Hepatic stellate cell (primary cell): Measurements from ENCODE around the gene DPEP1.
"Not testable (repeated sequence)": the region's sequence is repeated elsewhere in the genome, so short reads cannot be mapped to it uniquely, and the experiment has no call there.

Source experiments
- DNase-seq: peaks from one replicate; pipeline ENCODE4 v3.0.0; 2011; ENCODE audit warnings: low spot score

DPEP1 gene

DNA sequence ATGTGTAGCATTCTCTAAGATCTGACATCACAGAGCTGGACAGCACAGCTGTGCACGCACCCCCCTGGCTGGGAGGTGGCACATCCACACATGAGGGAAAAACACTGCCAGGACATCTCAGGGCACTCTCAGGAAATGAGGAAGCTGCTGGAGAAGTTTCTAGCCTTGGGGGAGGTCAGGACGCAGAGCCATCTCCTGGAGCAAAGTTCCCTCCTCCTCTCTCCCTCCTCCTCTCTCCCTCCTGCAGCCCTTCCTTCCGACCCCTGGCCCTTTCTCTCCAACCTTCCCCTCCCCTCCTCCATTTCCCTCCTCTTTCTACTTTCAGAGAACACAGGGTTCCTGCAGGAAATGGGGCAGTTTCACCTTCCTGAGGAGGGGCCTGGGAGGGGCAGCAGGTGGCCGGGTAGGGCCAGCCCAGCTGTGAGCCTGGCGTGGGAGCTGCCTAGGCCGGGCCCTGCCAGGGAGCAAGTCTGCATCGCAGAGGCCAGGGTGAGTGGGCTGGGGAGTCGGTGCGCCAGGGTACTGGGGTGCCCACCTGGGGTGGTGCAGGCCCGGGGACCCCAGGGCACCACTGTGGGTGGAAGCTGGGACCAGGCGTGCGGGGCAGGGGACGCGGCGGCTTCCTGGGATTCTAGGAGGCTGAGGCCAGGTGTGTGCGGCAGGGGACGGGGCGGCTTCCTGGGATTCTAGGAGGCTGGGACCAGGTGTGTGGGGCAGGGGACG is at the start of gene DPEP1:
Gene DPEP1 (plus strand): TSS at position 412 of the 723 bp plus-strand sequence. CDS start 16,769 bp downstream, outside the sequence.
- no peak for DNase-seq

DNA sequence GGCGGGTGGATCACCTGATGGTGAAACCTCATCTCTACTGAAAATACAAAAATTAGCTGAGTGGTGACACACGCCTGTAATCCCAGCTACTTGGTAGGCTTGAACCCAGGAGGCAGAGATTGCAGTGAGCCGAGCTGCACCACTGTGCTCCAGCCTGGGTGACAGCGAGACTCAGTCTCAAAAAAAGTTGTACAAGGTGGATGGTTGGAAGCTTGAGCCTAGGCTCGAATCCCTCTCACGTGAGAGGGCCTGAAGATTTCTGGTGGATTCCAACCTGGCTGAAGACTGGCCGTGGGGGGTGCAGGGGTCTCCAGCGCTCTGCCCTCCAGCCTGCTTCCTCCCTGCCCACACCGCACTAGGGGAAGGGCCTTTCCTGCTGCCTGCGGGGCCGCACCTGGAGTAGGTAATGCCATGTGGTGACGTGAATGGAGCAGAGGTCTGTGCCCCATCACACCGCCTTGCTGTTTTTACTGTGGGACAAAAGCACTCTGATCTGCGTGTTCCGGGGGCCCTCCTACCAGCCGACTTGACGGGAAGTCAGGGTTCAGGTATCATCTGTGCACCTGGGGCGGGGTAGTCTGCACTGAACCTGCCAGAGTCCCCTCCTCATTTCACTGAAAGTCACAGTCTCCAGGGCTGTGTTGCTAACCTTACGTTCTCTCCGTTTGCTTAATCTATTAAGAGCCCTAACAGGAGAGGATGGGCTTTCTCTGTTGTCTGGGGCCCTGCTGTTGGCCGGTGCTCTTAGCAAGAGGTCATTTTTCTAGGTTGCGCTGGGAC is 48.8 kb upstream of the DPEP1 start:
- DNase-seq: no peak

DNA sequence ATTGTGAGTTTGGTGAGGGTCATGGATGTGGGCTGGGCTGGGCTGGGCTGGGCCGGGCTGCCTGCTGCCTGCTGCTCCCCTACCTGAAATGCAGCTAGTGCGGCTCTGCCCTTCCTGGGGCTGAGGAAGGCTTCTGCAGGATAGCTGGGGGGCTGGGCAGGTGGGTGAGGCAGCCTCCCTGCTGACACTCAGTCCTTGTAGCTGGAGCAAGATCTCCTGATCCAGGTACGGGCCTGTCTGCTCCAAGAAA is 48.3 kb upstream of the DPEP1 start:
- no peak for DNase-seq

DNA sequence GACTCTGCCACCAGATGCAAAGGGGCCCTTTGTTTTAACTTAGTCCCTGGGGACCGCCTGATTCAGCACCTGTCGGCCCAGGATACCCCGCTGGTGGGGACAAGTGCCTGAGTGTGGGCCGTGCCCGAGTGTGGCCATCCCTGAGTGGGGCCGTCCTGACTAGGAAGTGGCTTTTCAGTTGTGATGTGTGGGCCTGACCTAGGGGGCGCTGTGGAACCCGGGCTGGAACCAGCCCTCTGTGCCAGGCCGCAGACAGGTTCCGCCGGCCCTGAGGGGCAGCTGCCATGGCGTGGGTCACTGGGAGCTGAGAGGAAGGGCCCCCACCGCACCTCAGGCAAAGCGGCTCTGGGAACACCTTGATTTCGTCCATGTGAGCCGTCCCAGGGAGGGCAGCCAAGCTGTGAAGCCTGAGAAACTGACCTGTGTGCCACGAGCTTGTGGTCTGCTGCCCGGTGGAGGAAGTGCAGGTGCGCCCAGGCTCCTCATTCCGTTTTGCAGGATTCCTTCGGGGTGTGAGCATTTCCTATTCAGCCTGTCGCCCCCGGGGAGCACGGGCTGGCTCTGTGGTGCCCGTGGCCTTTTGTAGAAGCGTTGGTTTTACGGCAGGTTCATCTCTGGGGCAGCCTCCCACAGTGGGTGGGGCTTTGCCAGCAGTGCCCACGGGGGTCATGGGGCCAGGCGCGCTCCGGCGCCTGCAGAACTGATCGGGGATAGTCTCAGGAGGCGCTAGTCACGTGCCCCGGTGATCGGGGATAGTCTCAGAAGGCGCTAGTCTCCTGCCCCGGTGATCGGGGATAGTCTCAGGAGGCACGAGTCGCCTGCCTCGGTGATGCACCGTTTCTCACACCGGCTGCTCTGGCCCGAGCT is 47.7 kb upstream of the DPEP1 start:
- DNase-seq: no peak

DNA sequence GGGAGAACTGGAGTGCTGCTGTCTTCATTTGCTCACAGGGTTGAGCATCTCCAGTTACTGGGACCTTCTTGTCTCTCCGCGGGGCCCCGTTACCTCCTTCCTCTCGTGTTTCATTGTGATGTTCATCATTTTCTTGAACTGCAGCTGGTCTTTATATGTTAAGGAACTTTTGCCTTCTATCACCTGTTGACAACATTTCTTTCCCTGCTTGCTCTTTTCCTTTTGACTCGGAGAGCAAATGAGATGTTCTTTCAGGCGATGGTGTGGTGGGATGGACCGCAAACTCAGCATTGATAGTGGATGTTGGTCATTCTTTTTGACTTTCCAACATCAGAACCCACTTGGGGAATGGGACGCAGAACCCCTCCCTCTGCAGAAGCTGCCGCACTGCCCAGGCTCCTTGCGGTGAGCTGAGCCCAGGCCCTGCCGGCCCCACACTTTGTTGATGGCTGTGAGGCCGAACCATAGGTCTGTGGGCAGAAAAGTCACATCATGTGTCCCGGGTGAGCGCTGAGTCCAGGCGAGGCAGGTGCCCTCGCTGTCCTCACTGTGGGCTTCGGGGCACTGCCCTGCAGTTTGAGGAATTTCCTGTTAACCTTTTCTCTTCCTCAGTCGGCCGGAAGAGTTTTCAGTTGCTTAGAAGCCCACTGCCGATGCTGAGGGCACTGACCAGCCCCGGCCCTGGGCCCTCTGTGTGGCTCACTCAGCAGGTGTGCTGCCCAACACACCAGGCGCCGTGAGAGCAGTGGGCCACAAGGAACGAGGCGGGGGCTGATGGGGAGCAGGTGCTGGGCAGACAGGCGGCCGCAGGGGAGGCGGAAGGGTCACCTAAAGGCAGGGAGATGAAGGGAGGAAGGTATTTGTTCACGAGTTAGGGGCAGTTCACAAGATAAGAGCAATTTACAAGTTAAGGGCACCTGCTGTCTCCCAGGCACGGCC is 45.5 kb upstream of the DPEP1 start:
- DNase-seq: no peak

DNA sequence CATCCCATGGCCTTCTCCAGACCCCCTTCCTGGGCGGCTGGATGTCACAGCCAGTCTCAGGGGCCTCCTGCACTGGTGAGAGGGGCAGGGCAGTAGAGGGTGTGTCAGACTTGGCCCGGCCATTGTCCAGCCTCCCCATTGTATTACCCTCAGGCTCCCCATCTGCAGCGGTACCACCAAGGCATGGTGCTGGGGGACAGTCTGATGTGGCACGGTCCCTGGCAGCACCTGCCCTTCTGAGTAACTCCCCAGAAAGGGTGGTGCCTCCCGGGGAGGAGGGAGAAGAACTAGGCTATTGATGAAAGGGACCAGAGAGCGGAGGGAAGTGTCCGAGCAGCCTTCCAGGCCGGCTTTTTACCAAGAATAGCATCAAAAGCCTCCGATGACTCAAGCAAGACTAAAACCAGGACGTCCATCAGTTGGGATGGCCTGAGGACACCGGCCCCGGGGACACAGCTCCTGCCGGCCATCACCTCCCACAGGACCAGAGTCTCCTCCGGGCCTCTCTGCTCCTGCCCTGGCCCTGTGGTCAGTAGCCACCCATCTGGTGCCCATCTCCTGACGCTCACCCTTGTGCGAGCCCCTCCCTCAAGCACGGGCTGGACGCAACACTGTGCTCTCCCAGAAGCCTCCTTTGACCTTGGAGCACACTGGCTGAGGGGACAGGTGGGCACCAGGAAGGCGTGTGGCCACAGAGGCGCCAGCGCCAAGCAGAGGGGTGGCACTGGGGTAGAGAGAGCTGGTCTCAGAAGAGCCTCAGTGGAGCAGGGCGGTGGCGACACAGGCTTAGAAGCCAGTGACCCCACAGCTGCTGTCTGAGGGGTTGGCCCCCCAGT is 43.7 kb upstream of the DPEP1 start:
- no peak for DNase-seq

DNA sequence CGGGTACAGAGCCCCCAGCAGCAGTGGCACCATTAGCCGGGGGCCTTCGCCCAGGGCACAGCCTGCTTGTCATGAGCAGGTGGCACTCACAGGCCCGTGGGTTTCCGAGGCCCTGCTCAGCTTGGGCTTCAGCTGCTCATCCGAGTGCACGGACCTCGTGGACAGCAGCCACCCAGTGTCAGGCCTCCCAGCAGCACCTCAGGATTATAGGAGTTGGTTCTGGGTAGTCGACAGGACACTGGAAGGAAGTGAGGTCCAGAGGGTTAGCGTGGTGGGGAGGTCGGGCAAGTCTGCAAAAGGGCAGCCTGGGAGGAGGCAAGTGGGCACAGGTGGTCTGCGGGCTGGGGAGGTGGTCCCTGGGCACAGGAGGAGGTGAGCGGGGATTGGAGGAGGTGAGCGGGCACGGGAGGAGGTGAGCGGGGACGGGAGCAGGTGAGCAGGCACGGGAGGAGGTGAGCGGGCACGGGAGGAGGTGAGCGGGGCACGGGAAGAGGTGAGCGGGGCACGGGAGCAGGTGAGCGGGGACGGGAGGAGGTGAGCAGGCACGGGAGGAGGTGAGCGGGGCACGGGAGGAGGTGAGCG is 43.0 kb upstream of the DPEP1 start:
- DNase-seq: no peak

DNA sequence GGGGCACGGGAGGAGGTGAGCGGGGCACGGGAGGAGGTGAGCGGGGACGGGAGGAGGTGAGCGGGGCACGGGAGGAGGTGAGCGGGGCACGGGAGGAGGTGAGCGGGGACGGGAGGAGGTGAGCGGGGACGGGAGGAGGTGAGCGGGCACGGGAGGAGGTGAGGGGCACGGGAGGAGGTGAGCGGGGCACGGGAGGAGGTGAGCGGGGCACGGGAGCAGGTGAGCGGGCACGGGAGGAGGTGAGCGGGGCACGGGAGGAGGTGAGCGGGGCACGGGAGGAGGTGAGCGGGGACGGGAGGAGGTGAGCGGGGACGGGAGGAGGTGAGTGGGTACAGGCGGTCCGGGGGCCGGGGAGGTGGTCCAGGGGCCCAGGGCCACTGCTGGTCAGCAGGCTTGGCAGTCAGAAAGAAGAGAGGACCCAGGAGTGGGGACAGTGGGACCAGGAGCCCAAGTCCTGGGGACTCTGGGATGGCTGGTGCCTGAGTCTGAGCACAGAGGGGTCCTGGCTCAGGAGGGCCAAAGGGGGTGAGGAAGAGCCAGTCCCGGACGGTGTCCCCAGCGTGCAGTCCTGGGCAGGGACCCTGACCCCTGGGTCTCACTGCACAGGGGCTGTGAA is 42.4 kb upstream of the DPEP1 start:
- not testable (repeated sequence) for DNase-seq

DNA sequence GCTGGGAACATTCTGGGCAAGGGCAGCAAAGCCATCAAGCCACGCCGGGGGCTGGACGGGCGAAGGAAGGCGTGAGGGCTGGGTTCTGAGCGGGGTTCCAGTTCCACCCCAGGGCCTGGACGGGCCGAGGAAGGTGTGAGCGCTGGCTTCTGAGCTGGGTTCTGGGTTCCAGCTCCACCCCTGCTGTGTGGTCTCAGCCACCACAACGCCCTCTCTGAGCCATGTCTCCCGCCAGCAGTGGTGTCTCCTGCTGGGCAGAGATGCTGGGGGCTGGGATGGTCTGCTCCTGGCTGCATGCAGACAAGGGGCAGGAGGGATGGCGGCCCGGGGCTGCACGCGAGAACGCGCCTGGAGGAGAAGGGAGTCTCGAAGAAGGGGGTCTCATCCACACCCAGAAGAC is 41.8 kb upstream of the DPEP1 start:
- no peak for DNase-seq

DNA sequence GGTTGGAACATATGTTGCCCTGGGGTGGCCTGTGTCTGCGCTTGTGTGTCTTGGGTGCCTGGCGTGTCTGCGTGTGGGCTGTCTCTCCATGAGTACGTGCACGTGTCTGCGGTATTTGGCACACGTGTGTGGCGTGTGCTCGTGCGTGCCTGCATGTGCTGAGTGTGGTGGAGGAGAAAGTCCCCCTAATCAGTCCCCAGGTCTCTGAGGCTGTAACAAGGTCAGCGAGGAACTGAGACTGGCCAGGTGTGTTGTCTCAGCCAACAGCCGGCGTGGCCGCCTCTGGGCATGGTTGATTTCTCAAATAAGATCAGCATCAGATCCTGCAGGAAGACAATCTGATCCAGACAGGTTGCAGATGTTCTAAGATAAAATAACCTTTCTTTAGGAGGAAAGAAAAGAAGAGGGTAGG is 41.4 kb upstream of the DPEP1 start:
- DNase-seq: no peak

DNA sequence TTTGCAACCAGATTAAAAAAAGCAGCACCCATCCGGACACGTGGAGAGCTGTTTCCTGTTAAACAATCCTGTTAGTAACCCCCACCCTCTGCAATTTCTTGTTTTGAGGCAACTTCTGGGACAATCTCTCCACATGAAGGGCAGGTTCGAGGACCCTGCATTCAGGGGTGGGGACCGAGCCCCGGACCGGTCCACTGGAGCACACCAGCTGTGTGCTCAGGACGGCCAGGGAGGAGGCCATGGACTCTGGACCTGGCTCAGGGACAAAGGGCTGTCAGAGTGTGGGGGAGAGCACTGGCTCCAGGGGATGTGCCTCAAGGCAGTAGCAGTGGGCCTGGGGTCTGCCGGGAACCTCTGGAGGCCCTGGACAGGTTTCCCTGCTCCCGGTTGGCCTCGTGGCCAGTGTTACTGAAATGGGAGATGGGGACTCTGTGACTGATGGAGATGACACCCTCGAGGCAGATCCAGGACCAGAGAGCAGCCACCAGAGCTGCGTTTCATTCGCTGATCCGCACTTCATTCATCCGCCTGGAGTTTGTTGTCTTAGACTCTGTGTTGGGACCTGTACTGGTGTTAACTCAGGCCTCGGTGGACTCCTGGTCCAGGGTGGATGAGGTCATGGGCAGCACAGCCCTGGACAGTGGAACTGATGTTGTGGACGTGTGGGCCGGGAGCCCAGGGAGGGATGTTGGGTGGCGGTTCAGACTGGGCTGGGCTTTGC is 40.8 kb upstream of the DPEP1 start:
- DNase-seq: no peak

DNA sequence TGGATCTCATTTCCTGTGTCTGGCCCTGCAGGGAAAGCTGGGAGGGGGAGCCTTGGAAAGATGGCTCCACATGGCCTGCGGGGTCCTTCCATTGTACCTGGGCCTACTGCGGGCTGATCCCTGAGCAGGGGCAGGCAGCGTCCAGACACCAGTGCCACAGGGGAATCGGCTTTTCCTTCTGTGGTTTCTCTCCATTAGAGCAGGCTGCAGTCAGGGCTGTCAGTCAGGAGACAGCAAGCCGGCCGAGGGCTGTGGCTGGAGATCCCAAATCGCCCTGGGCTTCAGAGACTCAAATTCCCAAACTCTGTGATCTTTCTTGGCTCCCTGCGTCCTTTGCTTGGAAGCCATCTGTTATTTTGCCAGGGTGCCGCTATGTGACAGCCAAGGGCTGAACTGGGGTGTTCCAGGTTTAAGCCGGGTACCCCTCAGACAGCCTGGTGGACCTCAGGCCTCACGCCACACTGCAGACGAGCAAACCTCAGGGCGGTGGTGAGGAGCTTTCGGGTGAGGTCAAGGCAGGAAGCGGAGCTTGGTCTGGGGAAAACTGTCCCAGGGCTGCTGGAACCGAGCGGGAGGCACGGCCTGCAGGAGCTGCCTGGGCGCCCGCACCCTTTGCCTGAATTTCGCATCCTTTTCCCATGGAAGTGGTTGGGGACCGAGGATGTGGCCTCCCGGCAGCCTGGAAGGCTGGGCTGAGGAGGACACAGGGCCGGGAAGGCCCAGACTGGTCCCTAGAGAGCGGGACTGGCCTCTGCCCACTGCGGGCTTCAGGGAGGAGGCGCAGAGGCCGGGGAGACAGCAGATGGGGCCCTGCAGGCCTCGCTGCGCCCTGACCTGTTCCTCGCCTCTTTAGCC is 39.4 kb upstream of the DPEP1 start:
- DNase-seq: no peak

DNA sequence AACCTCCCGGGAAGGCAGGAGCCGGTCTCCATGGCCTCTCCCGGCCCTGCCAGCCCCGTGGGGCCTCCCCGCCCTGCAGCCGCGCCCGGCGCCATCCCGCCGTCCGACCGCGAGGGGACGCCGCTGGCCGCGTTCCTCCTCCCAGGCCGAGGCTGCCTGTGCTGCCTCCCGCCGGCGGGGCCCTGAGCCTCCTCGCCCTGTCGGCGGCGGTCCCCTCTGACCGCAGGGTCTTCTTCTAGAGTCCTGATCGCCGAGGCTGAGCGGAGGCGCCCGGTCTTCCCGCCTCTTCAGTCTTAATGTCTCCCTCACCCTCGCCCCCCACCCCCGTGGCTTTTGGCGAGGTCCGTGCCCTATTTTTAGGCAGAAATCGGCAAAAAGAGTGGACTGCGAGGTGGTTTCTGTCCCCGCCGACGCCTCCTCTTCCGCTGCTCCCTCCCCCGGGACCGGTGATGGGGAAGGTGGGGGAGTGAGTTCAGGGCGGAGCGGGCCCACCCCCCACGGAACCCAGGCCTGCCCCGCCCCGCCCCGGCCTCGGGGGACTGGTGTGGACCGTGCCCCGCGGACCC is 38.7 kb upstream of the DPEP1 start:
- DNase-seq: peak; percentile 94

DNA sequence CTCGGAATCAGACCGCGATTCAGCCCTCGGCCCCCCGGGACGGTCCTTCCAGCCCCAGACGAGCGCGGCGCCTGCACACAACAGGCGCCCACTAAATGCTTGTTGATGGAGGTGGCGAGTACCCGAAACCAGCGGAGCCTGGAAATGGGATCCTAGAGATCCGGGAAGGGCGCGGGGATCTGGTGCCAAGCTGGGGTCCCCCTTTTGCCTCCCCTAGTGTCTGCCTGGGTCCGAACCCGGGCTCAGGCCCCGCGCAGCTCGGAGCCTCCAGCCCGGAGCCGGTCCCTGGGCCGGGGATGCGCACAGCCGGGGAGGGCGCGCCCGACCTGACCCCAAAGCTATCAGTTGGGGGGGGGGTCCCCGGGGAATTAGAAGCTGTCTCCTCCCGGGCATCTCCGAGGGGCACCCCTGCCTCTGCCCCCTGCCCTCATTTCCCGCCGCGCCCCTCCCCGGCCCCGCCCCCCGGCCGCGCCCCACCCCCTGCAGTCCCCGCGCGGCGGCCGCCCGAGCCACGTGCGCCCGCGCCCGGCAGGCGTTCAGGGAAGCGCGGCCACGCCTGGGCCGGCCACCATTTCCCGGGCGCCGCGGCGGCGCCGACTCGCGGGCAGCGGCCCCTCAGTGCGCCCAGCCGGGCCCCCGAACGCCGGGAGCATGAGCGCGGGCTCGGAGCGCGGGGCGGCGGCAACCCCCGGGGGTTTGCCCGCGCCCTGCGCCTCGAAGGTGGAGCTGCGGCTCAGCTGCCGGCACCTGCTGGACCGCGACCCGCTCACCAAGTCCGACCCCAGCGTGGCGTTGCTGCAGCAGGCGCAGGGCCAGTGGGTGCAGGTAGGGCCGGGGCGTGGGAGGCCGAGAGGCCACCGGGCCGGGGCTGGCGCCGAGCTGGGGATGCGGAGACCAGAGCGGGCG is 37.9 kb upstream of the DPEP1 start, which contains the start of gene CPNE7:
Gene CPNE7 (plus strand): TSS at position 512 of the 906 bp plus-strand sequence. CDS start 140 bp downstream, at position 652.
- no peak for DNase-seq

DNA sequence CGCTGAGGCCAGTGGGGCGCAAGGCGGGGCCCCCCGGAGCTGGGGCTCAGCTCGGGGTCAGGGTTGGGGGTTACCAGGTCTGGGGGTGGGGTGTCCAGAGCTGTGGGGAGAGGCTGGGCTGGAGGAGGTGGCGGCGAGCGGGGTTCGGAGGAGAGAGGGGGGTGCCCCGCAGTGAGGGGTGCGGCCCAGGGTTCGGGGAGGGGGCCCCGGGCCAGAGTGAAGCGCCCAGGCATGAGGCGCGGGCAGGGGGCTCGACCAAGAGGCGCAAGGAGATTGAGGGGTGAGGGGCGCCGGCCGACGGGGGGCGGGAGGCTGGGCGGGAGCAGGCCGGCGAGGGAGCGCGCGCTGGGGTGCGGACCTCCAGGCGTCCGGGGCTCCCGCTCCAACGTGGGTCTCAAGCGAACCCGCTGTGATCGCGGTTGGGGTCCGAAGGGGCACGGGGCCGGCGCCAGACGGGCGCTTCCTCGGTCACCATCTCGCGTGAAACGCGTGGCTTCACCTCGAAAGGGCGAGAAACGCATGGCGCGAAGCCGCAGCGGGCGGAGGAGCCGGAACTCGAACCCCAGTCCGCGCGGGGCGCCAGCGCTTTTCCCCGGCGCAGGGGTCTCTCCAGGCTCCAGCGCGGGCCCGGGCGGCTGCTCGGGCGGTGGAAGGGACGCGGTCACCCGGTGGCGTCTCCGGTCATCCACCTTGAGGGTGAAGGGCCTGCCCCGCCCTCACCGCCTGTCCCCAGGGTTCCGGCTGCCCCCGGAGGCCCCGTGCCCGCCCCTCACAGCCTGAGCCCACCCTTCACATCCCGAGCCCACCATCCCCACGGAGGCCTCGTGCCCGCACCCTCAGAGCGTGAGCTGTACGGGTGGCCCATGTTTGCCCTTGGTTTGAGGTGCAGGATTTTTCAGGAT is 37.0 kb upstream of the DPEP1 start:
- DNase-seq: no peak
